Pancreas (tissue), 10 donors: ENCODE data around the gene LRRC38. TPM values are rescaled to one million over a fixed set of nuclear protein-coding genes. Genes with fewer than 3 reads are reported as not detected.

ENCODE experiments used
- ATAC-seq, 4 donors: fragments of 200-7000 bp; cut with Tn5 transposase; one replicate each; pipeline versions ENCODE4 v1.8.0 to v1.9.1; 2020; ENCODE audit warnings: mild to moderate bottlenecking in 4 of 4, moderate library complexity in 4 of 4
- DNase-seq, 6 donors: peaks; one replicate each; pipeline ENCODE4 v3.0.0-alpha.2; 2020
- FAIRE-seq: peaks from 2 replicates; lab custom pipeline; 2012; peaks lifted over from hg19 to GRCh38; lab: Jason Lieb, UNC
- H3K27ac ChIP-seq, 4 donors: fragments of 200-600 bp; sonication (generic); 1 replicate in 3 of 4; 2 replicates in 1 of 4; pipeline versions ENCODE4 v1.5.0 to v1.8.0; 2020
- H3K27me3 ChIP-seq, 4 donors: fragments of 200-600 bp; one replicate each; pipeline ENCODE4 v1.8.0; 2021
- H3K36me3 ChIP-seq, 3 donors: fragments of 200-600 bp; sonication (generic) in 1 of 3; one replicate each; pipeline versions ENCODE4 v1.5.0 to v1.8.0; 2020 to 2021
- H3K4me1 ChIP-seq, 3 donors: fragments of 200-600 bp; one replicate each; pipeline ENCODE4 v1.8.0; 2021
- H3K4me3 ChIP-seq, 4 donors: fragments of 200-600 bp; sonication (generic) in 2 of 4; one replicate each; pipeline versions ENCODE4 v1.5.0 to v1.8.0; 2020 to 2021
- H3K9me3 ChIP-seq, 4 donors: fragments of 200-600 bp; one replicate each; pipeline ENCODE4 v1.8.0; 2021
- CTCF ChIP-seq, 4 donors: fragments of 200-600 bp; sonication (generic) in 3 of 4; IDR thresholded peaks; one replicate each; pipeline versions ENCODE4 v1.5.0 to v1.8.0; 2021; ENCODE audit warnings: antibody characterized with exemption in 4 of 4
- WGBS, 2 donors: extraction: QIAGEN DNeasy Blood & Tissue Kit; methylation state at CpG; one replicate each; pipeline ENCODE4 v1.1.7; 2013; 5-methylcytosine and 5-hydroxymethylcytosine counted together
- intact Hi-C, 3 donors: fragments of 100-400 bp; cut with DNase I; formaldehyde crosslinking; loops; one replicate each; pipeline versions ENCODE4 v1.11.1 to v1.14.2; 2022
- polyA plus RNA-seq, 2 donors: library from polyadenylated mRNA; stranded (reverse); fragments of 200-250 nt; gene quantifications; one replicate each; pipeline ENCODE4 v1.2.3, GENCODE V29; 2013
- total RNA-seq, 6 donors: library from RNA; stranded (reverse); fragmentation: NEBNext Ultra II Directional in 4 of 6; extraction: Animal tissue kit (Norgen Biotek cat#: 25700) in 4 of 6; gene quantifications; one replicate each; pipeline versions ENCODE4 v1.2.1 to v1.2.4, GENCODE V29; 2021 to 2023
- donor health status: healthy with polysubstance abuse.
- donor health status: DM: no; HTN: no; CAD: no; lungs with moderate emphysema.
- donor health status: DM: no; HTN: no; CAD: no.
- donor health status: control.
- donor health status: control.
- donor health status: Bipolar disorder and iron deficiency.
- donor health status: DM: yes; HTN: yes; CAD: no.
- donor health status: DM: no; HTN: no; CAD: no.
- donor health status: DM: no; HTN: no; CAD: no.
- donor health status: DM: yes; HTN: yes; CAD: no.

Gene LRRC38
- total and polyA plus RNA-seq, 8 donors: not detected

GRCh38 chr1:13505020-13505419 lies 8.8 kb downstream of the LRRC38 start:
- Histone ChIP-seq H3K27ac (no peak overlapping the region), H3K9me3 (no peaks in the 10 kb centered on the region), H3K4me3 (no peak overlapping the region), H3K4me1 (no peaks in the 10 kb centered on the region), H3K36me3 (no peaks in the 10 kb centered on the region), H3K27me3 (peaks cover 0 to 5% (median 0%) of the 10 kb centered on the region in 4 donors)
- 14 to 18% methylated on average over 8 of the region's 8 CpGs for WGBS, 2 donors
- ATAC-seq (no peak), FAIRE-seq (no peak), DNase-seq (no peak)
- no peak for TF ChIP-seq CTCF (IDR thresholded peaks at IDR 0.05)
- intact Hi-C loops: no loop called here

- Histone ChIP-seq H3K27ac (no peak overlapping the region), H3K4me3 (no peak overlapping the region), H3K36me3 (no peaks in the 10 kb centered on the region), H3K4me1 (no peaks in the 10 kb centered on the region), H3K9me3 (no peaks in the 10 kb centered on the region), H3K27me3 (peaks cover 0 to 5% (median 0%) of the 10 kb centered on the region in 4 donors)
- DNase-seq (no peak), ATAC-seq (no peak), FAIRE-seq (no peak)
- intact Hi-C loops: no loop called here
- 75 to 92% methylated on average over 10 of the region's 10 CpGs for WGBS, 2 donors
- no peak for TF ChIP-seq CTCF (IDR thresholded peaks at IDR 0.05)
These were observed 13.0 kb downstream of the LRRC38 start for GRCh38 chr1:13500806-13501205.

GRCh38 chr1:13499422-13499821 lies 14.4 kb downstream of the LRRC38 start:
- ATAC-seq (no peak), FAIRE-seq (no peak), DNase-seq (no peak)
- Histone ChIP-seq H3K27me3 (peaks cover 0 to 5% (median 0%) of the 10 kb centered on the region in 4 donors), H3K4me1 (no peaks in the 10 kb centered on the region), H3K36me3 (no peaks in the 10 kb centered on the region), H3K4me3 (no peak overlapping the region), H3K27ac (no peak overlapping the region), H3K9me3 (no peaks in the 10 kb centered on the region)
- 65 to 75% methylated on average over 5 of the region's 5 CpGs for WGBS, 2 donors
- intact Hi-C loops: no loop called here
- no peak for TF ChIP-seq CTCF (IDR thresholded peaks at IDR 0.05)

GRCh38 chr1:13498553-13498952 lies 15.2 kb downstream of the LRRC38 start:
- WGBS, 2 donors: 61 to 71% methylated on average over 7 of the region's 7 CpGs

More at GRCh38 chr1:13498553-13498952, 15.2 kb downstream of the LRRC38 start:
- Histone ChIP-seq H3K27me3 (peaks cover 0 to 5% (median 0%) of the 10 kb centered on the region in 4 donors), H3K4me1 (no peaks in the 10 kb centered on the region), H3K4me3 (no peak overlapping the region), H3K36me3 (no peaks in the 10 kb centered on the region), H3K27ac (no peak overlapping the region), H3K9me3 (no peaks in the 10 kb centered on the region)
- DNase-seq: no peak
- no peak for TF ChIP-seq CTCF (IDR thresholded peaks at IDR 0.05)
- no peak for ATAC-seq
- intact Hi-C loops: no loop called here
- FAIRE-seq: no peak
